C4-2B (cell line): ENCODE data around the gene DNER.

ENCODE experiments used
- ZFX ChIP-seq: fragments of 450-650 bp; IDR thresholded peaks from 2 replicates; pipeline ENCODE4 v1.6.1; 2017
- TF ChIP-seq, protein P1 (sequence below): fragments of 450-650 bp; conservative IDR thresholded peaks from 2 replicates; pipeline ENCODE4 v1.5.1; 2017; ENCODE audit warnings: mild to moderate bottlenecking

DNA sequence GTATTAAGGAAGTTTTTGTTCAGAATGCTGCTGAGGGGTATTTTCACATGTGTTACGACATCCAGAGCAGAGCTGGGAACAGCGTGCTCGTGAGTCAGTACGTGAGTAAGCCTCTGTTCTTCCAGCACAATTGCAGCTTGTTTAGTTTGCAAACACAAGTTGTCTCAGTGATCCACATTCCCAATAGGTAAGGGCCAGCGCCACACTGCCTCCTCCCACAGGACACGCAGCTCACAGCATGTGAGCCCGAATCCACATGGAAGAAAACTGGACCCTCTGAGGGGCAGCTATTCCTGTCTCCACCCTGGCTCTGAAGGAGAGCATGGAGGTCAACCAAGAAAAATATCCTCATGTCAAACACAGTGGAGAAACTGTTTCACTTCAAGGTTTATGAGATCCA, 269.3 kb downstream of the DNER start:
- TF ChIP-seq, protein P1, sequence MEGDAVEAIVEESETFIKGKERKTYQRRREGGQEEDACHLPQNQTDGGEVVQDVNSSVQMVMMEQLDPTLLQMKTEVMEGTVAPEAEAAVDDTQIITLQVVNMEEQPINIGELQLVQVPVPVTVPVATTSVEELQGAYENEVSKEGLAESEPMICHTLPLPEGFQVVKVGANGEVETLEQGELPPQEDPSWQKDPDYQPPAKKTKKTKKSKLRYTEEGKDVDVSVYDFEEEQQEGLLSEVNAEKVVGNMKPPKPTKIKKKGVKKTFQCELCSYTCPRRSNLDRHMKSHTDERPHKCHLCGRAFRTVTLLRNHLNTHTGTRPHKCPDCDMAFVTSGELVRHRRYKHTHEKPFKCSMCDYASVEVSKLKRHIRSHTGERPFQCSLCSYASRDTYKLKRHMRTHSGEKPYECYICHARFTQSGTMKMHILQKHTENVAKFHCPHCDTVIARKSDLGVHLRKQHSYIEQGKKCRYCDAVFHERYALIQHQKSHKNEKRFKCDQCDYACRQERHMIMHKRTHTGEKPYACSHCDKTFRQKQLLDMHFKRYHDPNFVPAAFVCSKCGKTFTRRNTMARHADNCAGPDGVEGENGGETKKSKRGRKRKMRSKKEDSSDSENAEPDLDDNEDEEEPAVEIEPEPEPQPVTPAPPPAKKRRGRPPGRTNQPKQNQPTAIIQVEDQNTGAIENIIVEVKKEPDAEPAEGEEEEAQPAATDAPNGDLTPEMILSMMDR: no peak
- TF ChIP-seq ZFX: no peak
